ENCODE results near the gene TRIM10.
"Not testable (repeated sequence)": the region's sequence is repeated elsewhere in the genome, so short reads cannot be mapped to it uniquely, and the experiment has no call there.

Gene TRIM10

GRCh38 chr6:30140240-30140639, 20.8 kb downstream of the TRIM10 start:
- H3K4me1 ChIP-seq; in situ Hi-C loops (cut with MboI; ENCODE audit: low sequenced_read_pairs); DNase-seq (ENCODE audit: low spot score in 2 of 2): not testable (repeated sequence)

GRCh38 chr6:30136570-30137286, 24.3 kb downstream of the TRIM10 start:
- peaks cover 9% of the 10 kb centered on the region for H3K27me3 ChIP-seq (ENCODE audit: low read depth)
- in situ Hi-C loops (cut with MboI; ENCODE audit: low sequenced_read_pairs): no loop called here
- H3K4me1 ChIP-seq: peaks cover 3% of the 10 kb centered on the region
- H3K36me3 ChIP-seq (replicated peaks): no peaks in the 10 kb centered on the region
- H3K4me3 ChIP-seq: no peak overlapping the region
- no peaks in the 10 kb centered on the region for H3K9me3 ChIP-seq
- DNase-seq (ENCODE audit: low spot score in 2 of 2): no peak

More at GRCh38 chr6:30140240-30140639, 20.8 kb downstream of the TRIM10 start:
- not testable (repeated sequence) for H3K36me3 ChIP-seq (replicated peaks); H3K9me3 ChIP-seq; H3K4me3 ChIP-seq
- H3K27me3 ChIP-seq (ENCODE audit: low read depth): peaks cover 18% of the 10 kb centered on the region

- Histone ChIP-seq H3K4me3 (no peak within 1 kb of the TSS), H3K4me1 (peaks cover 3% of the 10 kb centered on the region), H3K27me3 (ENCODE audit: low read depth) (peaks cover 9% of the 10 kb centered on the region), H3K36me3 (replicated peaks) (no peaks in the 10 kb centered on the region), H3K9me3 (no peaks in the 10 kb centered on the region)
- in situ Hi-C loops (cut with MboI; ENCODE audit: low sequenced_read_pairs): no loop called here
- DNase-seq (ENCODE audit: low spot score in 2 of 2): no peak
Observed at GRCh38 chr6:30135757-30136156, 25.3 kb downstream of the TRIM10 start, which contains the start of gene TRIM40. TRIM40 (plus strand) TSS chr6:30136140; CDS start chr6:30137037, 897 bp downstream.

- in situ Hi-C loops (cut with MboI; ENCODE audit: low sequenced_read_pairs): no loop called here
- Histone ChIP-seq H3K4me3 (no peak overlapping the region), H3K27me3 (ENCODE audit: low read depth) (peaks cover 9% of the 10 kb centered on the region), H3K9me3 (no peaks in the 10 kb centered on the region), H3K4me1 (peaks cover 3% of the 10 kb centered on the region), H3K36me3 (replicated peaks) (no peaks in the 10 kb centered on the region)
- no peak for DNase-seq (ENCODE audit: low spot score in 2 of 2)
Observed at GRCh38 chr6:30135147-30135546, 25.9 kb downstream of the TRIM10 start.

GRCh38 chr6:30131947-30132497, 29.0 kb downstream of the TRIM10 start:
- Histone ChIP-seq H3K9me3 (no peaks in the 10 kb centered on the region), H3K4me1 (peaks cover 8% of the 10 kb centered on the region), H3K4me3 (no peak overlapping the region), H3K27me3 (ENCODE audit: low read depth) (peaks cover 7% of the 10 kb centered on the region; the same call in 1 of the 2 replicates), H3K36me3 (replicated peaks) (no peaks in the 10 kb centered on the region)
- in situ Hi-C loops (cut with MboI; ENCODE audit: low sequenced_read_pairs): no loop called here
- no peak for DNase-seq (ENCODE audit: low spot score in 2 of 2)

DNA sequence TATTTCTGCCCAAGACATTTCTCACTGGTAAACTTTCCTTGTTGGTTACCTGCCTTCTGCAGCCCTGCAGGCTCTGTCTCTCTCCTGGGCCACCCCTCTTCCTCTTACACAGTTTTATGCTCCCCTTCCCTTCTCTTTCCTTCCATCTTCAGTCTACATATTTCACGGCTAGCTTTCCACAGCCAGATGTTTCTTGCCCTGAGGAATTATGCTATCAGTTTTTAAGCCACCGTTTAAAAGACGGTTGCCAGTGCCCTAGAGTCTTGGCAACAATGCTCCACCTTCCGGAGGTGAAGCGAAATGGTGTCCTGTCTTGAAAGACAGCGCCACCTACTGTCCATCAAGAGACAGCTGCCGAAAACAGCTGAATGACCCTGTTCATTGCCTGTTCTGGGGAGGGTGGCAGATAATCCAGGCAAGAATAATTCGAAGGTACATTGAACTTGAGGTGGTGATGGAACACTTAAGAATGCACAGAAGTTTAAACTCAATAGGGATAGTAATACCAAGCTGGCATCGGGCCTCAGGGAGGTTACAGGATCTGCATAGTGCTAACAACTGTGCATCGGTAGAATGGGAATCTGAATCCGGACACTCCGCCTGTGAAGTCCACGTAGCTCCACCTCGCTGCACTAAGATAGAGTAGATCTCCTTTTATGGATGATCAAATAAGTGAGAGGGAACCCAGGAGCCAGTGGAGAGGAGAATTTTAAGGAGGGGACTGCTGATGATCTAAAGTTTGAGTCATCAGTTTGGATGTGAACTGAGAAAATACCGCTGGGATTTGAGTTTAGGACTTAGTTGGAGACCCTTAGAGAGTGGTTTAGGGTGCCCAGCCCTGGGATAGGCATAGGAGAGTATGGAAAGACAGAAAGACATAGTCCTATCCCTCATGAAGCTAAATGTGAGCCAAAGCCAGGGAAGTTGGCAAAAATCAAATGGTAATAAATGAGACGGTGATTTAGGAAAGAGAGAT, 29.8 kb downstream of the TRIM10 start:
- Histone ChIP-seq H3K36me3 (replicated peaks) (no peaks in the 10 kb centered on the region), H3K4me3 (no peak overlapping the region), H3K4me1 (peaks cover 8% of the 10 kb centered on the region), H3K27me3 (ENCODE audit: low read depth) (peaks cover 7% of the 10 kb centered on the region; the same call in 1 of the 2 replicates), H3K9me3 (no peaks in the 10 kb centered on the region)
- in situ Hi-C loops (cut with MboI; ENCODE audit: low sequenced_read_pairs): no loop called here
- DNase-seq (ENCODE audit: low spot score in 2 of 2): peak; percentile 77 to 82

DNA sequence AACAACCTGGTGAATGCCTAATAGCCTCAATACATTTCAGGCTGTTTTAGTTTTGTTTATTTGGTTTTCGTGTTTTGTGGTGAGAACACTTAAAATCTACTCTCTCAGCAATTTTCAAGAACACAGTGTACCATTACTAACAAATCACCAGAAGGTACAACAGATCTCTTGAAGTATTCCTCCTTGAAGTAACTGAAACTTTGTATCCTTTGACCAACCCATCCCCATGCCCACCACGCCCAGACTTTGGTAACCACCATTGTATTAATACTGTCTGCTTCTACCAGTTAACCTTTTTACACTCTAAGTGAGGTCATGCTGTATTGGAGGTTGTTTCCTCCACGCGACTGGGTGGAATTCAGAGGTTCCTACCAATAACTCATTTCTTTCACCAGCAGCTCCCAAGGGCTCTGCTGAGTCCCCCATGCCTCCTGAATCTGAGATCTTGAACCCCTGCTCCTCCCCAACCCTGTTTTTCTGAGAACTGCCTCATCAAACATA, 30.8 kb downstream of the TRIM10 start:
- Histone ChIP-seq H3K36me3 (replicated peaks) (no peaks in the 10 kb centered on the region), H3K4me3 (no peak overlapping the region), H3K27me3 (ENCODE audit: low read depth) (peaks cover 7% of the 10 kb centered on the region; the same call in 1 of the 2 replicates), H3K4me1 (peaks cover 7% of the 10 kb centered on the region), H3K9me3 (no peaks in the 10 kb centered on the region)
- in situ Hi-C loops (cut with MboI; ENCODE audit: low sequenced_read_pairs): no loop called here
- DNase-seq (ENCODE audit: low spot score in 2 of 2): no peak

- in situ Hi-C loops (cut with MboI; ENCODE audit: low sequenced_read_pairs): no loop called here
- H3K4me1 ChIP-seq: peaks cover 5% of the 10 kb centered on the region
- H3K4me3 ChIP-seq: no peak overlapping the region
- no peaks in the 10 kb centered on the region for H3K36me3 ChIP-seq (replicated peaks)
- DNase-seq (ENCODE audit: low spot score in 2 of 2): peak in 1 of 2 experiments; percentile 28
- peaks cover 7% of the 10 kb centered on the region; the same call in 1 of the 2 replicates for H3K27me3 ChIP-seq (ENCODE audit: low read depth)
- no peaks in the 10 kb centered on the region for H3K9me3 ChIP-seq
Observed at GRCh38 chr6:30129265-30130178, 31.5 kb downstream of the TRIM10 start.

DNA sequence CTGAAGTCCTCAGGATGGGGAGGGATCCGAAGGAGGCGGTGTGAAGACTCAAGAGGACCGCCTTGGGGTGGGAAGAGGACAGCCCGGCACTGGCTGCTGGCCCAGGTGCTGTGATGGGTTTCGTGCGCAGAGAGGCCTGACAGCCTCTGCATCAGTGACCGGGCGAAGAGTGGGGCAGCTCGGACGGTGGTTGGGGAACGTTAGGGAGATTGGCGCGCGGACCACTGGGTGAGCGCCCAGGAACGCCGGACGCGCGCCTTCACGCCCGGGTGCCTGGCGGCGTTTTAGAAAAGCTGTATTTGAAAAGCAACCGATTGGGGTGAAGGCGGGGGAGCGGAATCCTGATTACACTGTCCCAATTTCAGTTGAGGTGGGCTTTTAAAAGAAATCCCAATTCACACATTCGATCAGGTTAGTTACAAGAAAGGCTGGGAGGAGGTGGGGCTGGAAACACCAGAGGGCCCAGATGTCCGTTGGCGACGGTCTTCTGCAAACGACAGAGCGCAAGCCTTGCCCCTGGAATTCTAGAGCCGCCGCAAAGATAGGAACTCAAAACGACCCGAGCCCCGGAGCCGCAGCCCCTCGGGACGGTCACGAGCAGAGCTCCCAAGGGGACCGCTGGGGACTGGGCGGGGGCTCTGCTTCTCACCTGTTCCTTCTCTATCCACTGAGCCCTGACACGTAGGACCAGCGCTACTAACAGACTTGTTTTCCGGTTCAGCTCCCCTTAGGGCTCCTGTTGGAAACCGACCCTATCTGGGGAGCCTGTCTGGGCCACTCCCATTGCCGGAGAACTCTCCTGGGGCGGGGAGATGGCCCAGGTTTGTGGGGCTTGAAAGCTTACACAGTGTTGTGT, 33.5 kb downstream of the TRIM10 start:
- Histone ChIP-seq H3K4me3 (no peak overlapping the region), H3K27me3 (ENCODE audit: low read depth) (no peaks in the 10 kb centered on the region), H3K4me1 (peaks cover 5% of the 10 kb centered on the region), H3K9me3 (no peaks in the 10 kb centered on the region), H3K36me3 (replicated peaks) (no peaks in the 10 kb centered on the region)
- no peak for DNase-seq (ENCODE audit: low spot score in 2 of 2)
- in situ Hi-C loops (cut with MboI; ENCODE audit: low sequenced_read_pairs): no loop called here

DNA sequence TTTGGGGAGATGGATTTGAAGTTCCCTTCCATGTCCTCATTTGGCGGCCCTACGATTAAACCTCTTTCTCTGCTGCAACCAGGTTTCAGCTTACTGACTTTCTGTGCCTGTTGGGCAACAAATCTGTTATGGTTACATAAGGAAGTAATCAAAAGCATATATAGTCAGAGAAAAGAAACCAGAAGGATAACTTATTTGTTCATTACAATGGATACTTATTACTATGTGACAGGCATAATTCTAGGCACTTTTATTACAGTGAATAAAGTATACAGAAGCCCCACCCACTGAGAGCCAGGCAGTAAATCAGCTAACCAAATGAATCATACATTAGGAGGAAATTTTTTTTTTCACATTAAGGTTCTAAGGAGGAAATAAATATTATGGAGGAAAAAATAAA, 38.5 kb downstream of the TRIM10 start:
- Histone ChIP-seq H3K4me3 (no peak overlapping the region), H3K36me3 (replicated peaks) (no peaks in the 10 kb centered on the region), H3K9me3 (no peaks in the 10 kb centered on the region), H3K27me3 (ENCODE audit: low read depth) (no peaks in the 10 kb centered on the region), H3K4me1 (no peaks in the 10 kb centered on the region)
- no peak for DNase-seq (ENCODE audit: low spot score in 2 of 2)
- in situ Hi-C loops (cut with MboI; ENCODE audit: low sequenced_read_pairs): no loop called here

- H3K27me3 ChIP-seq (ENCODE audit: low read depth): no peaks in the 10 kb centered on the region
- no peaks in the 10 kb centered on the region for H3K36me3 ChIP-seq (replicated peaks)
- no peak for DNase-seq (ENCODE audit: low spot score in 2 of 2)
- H3K9me3 ChIP-seq: no peaks in the 10 kb centered on the region
- in situ Hi-C loops (cut with MboI; ENCODE audit: low sequenced_read_pairs): no loop called here
- no peaks in the 10 kb centered on the region for H3K4me1 ChIP-seq
- no peak overlapping the region for H3K4me3 ChIP-seq
Observed at GRCh38 chr6:30121446-30122366, 39.3 kb downstream of the TRIM10 start.
